Peyer's patch (tissue), 4 donors: Measurements from ENCODE around the gene PLEKHB1.

ENCODE experiments used
- POLR2A ChIP-seq, 2 donors: fragments of 450-650 bp; IDR thresholded peaks; one replicate each; pipeline ENCODE4 v1.5.1; 2017; ENCODE audit warnings: antibody characterized with exemption in 2 of 2, mild to moderate bottlenecking in 2 of 2, moderate library complexity in 2 of 2
- TF ChIP-seq, protein P1 (sequence below), 6 experiments: fragments of 450-650 bp in 4 of 6; fragments of 200-600 bp in 2 of 6; sonication (generic) in 1 of 6; IDR thresholded peaks; one replicate each; pipeline ENCODE4 v1.5.1; 2017 to 2019; ENCODE audit warnings: antibody characterized with exemption in 6 of 6, mild to moderate bottlenecking in 3 of 6, moderate library complexity in 1 of 6

DNA sequence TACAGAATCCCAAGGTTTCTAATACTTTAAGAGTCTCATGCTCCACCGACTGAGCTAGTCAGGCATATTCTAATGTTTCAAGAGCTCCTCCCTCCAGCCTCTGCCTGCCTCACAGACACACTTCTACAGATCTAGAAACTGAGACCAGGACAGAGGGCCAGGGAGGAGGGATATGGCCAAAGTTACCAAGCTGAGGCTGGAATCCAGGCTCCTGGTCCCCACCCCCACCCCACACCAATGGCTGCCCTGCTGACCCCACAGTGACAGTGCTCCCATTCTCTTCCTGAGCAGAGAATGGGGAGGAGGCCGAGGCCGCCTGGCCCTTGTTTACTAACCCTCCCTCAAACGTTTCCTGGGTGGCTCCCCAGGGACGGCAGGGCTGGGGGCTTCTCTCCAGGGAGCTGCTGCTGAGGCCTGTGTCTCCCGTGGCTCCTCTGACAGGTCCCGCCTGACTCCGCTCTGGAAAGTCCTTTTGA, 2.2 kb downstream of the PLEKHB1 start:
- TF ChIP-seq, protein P1, sequence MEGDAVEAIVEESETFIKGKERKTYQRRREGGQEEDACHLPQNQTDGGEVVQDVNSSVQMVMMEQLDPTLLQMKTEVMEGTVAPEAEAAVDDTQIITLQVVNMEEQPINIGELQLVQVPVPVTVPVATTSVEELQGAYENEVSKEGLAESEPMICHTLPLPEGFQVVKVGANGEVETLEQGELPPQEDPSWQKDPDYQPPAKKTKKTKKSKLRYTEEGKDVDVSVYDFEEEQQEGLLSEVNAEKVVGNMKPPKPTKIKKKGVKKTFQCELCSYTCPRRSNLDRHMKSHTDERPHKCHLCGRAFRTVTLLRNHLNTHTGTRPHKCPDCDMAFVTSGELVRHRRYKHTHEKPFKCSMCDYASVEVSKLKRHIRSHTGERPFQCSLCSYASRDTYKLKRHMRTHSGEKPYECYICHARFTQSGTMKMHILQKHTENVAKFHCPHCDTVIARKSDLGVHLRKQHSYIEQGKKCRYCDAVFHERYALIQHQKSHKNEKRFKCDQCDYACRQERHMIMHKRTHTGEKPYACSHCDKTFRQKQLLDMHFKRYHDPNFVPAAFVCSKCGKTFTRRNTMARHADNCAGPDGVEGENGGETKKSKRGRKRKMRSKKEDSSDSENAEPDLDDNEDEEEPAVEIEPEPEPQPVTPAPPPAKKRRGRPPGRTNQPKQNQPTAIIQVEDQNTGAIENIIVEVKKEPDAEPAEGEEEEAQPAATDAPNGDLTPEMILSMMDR (IDR thresholded peaks at IDR 0.05): no peak
- TF ChIP-seq POLR2A (IDR thresholded peaks at IDR 0.05): no peak
